H9 (cell line): ENCODE results near the gene RIMS1. TPM values are rescaled to one million over a fixed set of nuclear protein-coding genes. Genes with fewer than 3 reads are reported as not detected.

Source experiments
- DNase-seq: peaks from one replicate; pipeline ENCODE4 v3.0.0-alpha.2; 2017
- H2AFZ ChIP-seq: one replicate; pipeline ENCODE4 v1.6.1; 2013; ENCODE audit warnings: mild to moderate bottlenecking, low read length, control low read depth, moderate library complexity
- H2AK5ac ChIP-seq: 2 replicates; pipeline ENCODE4 v1.6.1; 2013; ENCODE audit warnings: low read length, control low read depth, mixed read lengths; ENCODE audit not compliant: insufficient read length
- H2BK120ac ChIP-seq: one replicate; pipeline ENCODE4 v1.6.1; 2013; ENCODE audit warnings: low read depth, mild to moderate bottlenecking, low read length, control low read depth, inconsistent platforms; ENCODE audit not compliant: poor library complexity, severe bottlenecking
- H2BK12ac ChIP-seq: 2 replicates; pipeline ENCODE4 v1.6.1; 2013; ENCODE audit warnings: low read length, control low read depth, mixed read lengths, low read depth; ENCODE audit not compliant: insufficient read length
- H2BK15ac ChIP-seq: 2 replicates; pipeline ENCODE4 v1.6.1; 2013; ENCODE audit warnings: low read depth, low read length, control low read depth
- H2BK20ac ChIP-seq: one replicate; pipeline ENCODE4 v1.6.1; 2013; ENCODE audit warnings: low read depth, mild to moderate bottlenecking, low read length, control low read depth, inconsistent platforms; ENCODE audit not compliant: poor library complexity, severe bottlenecking
- H2BK5ac ChIP-seq: 2 replicates; pipeline ENCODE4 v1.6.1; 2013; ENCODE audit warnings: low read length, control low read depth, mixed read lengths; ENCODE audit not compliant: insufficient read length
- H3K14ac ChIP-seq: 2 replicates; pipeline ENCODE4 v1.6.1; 2013; ENCODE audit warnings: low read length, control low read depth; ENCODE audit not compliant: insufficient read depth
- H3K18ac ChIP-seq: 2 replicates; pipeline ENCODE4 v1.6.1; 2013; ENCODE audit warnings: low read depth, mild to moderate bottlenecking, mixed read lengths, low read length, control low read depth; ENCODE audit not compliant: insufficient read length
- H3K23ac ChIP-seq: 2 replicates; pipeline ENCODE4 v1.6.1; 2013; ENCODE audit warnings: low read length, control low read depth, mixed read lengths, low read depth; ENCODE audit not compliant: insufficient read length
- H3K23me2 ChIP-seq: 2 replicates; pipeline ENCODE4 v1.6.1; 2013; ENCODE audit warnings: low read depth, mild to moderate bottlenecking, mixed read lengths, low read length, control low read depth; ENCODE audit not compliant: insufficient read length, poor library complexity, severe bottlenecking
- H3K27ac ChIP-seq: 2 replicates; pipeline ENCODE4 v1.5.1; 2013; ENCODE audit warnings: low read length, control low read depth, mixed read lengths, low read depth; ENCODE audit not compliant: insufficient read length
- H3K27me3 ChIP-seq: 2 replicates; pipeline ENCODE4 v1.6.1; 2013; ENCODE audit warnings: low read length, control low read depth, inconsistent platforms; ENCODE audit not compliant: insufficient read depth
- H3K4ac ChIP-seq: 2 replicates; pipeline ENCODE4 v1.6.1; 2013; ENCODE audit warnings: low read depth, mild to moderate bottlenecking, control low read depth, inconsistent platforms, low read length, moderate library complexity
- H3K4me1 ChIP-seq: 2 replicates; pipeline ENCODE4 v1.6.1; 2013; ENCODE audit warnings: low read length, control low read depth, inconsistent platforms; ENCODE audit not compliant: insufficient read depth
- H3K4me2 ChIP-seq: 2 replicates; pipeline ENCODE4 v1.6.1; 2013; ENCODE audit warnings: low read length, control low read depth, mixed read lengths; ENCODE audit not compliant: insufficient read length, insufficient read depth
- H3K56ac ChIP-seq: 2 replicates; pipeline ENCODE4 v1.6.1; 2013; ENCODE audit warnings: low read depth, mild to moderate bottlenecking, mixed read lengths, low read length, control low read depth; ENCODE audit not compliant: insufficient read length
- H3K79me1 ChIP-seq: 2 replicates; pipeline ENCODE4 v1.6.1; 2013; ENCODE audit warnings: low read depth, mild to moderate bottlenecking, moderate library complexity, low read length, control low read depth, inconsistent platforms; ENCODE audit not compliant: insufficient read depth, poor library complexity, severe bottlenecking
- H3K79me2 ChIP-seq: 2 replicates; pipeline ENCODE4 v1.6.1; 2013; ENCODE audit warnings: low read length, control low read depth, inconsistent platforms; ENCODE audit not compliant: insufficient read depth
- H3K9ac ChIP-seq: 2 replicates; pipeline ENCODE4 v1.6.1; 2013; ENCODE audit warnings: low read length, control low read depth, mixed read lengths; ENCODE audit not compliant: insufficient read length; ENCODE audit errors: extremely low read depth
- H3K9me3 ChIP-seq: one replicate; pipeline ENCODE4 v1.6.1; 2013; ENCODE audit warnings: low read depth, low read length, inconsistent platforms; ENCODE audit not compliant: control insufficient read depth
- H3T11ph ChIP-seq: one replicate; pipeline ENCODE4 v1.6.1; 2013; ENCODE audit warnings: mild to moderate bottlenecking, low read length, control low read depth, inconsistent platforms
- H4K20me1 ChIP-seq: one replicate; pipeline ENCODE4 v1.6.1; 2013; ENCODE audit not compliant: control insufficient read depth, insufficient read length, insufficient read depth
- H4K5ac ChIP-seq: 2 replicates; pipeline ENCODE4 v1.6.1; 2013; ENCODE audit warnings: low read depth, mild to moderate bottlenecking, mixed read lengths, low read length, control low read depth; ENCODE audit not compliant: insufficient read length
- H4K8ac ChIP-seq: replicated peaks from 2 replicates; pipeline ENCODE4 v1.6.1; 2013; ENCODE audit warnings: low read length, control low read depth, mixed read lengths, low read depth; ENCODE audit not compliant: insufficient read length
- H4K91ac ChIP-seq: 2 replicates; pipeline ENCODE4 v1.6.1; 2013; ENCODE audit warnings: low read depth, mild to moderate bottlenecking, moderate library complexity, mixed read lengths, low read length, control low read depth; ENCODE audit not compliant: insufficient read length
- H3K27ac Mint-ChIP-seq, 3 experiments: 2 replicates in 2 of 3; 3 replicates in 1 of 3; pipeline ENCODE4 v1.8.0; 2020 to 2021; ENCODE audit warnings: mixed read lengths in 3 of 3, mild to moderate bottlenecking in 1 of 3, moderate library complexity in 1 of 3
- H3K27me3 Mint-ChIP-seq: 2 replicates; pipeline ENCODE4 v1.8.0; 2021; ENCODE audit warnings: low read depth, mild to moderate bottlenecking, moderate library complexity, mixed read lengths
- H3K36me3 Mint-ChIP-seq, 3 experiments: 2 replicates in 2 of 3; 3 replicates in 1 of 3; pipeline ENCODE4 v1.8.0; 2020 to 2021; ENCODE audit warnings: low read depth in 3 of 3, mixed read lengths in 3 of 3; ENCODE audit not compliant: insufficient read depth in 1 of 3
- H3K4me1 Mint-ChIP-seq, 2 experiments: 2 replicates each; pipeline ENCODE4 v1.8.0; 2020; ENCODE audit warnings: mixed read lengths in 2 of 2
- H3K4me3 Mint-ChIP-seq, 2 experiments: 2 replicates in 1 of 2; 3 replicates in 1 of 2; pipeline ENCODE4 v1.8.0; 2020 to 2021; ENCODE audit warnings: mild to moderate bottlenecking in 2 of 2, mixed read lengths in 2 of 2, moderate library complexity in 1 of 2
- H3K9me3 Mint-ChIP-seq, 2 experiments: 2 replicates in 1 of 2; 3 replicates in 1 of 2; pipeline ENCODE4 v1.8.0; 2020; ENCODE audit warnings: mild to moderate bottlenecking in 2 of 2, mixed read lengths in 2 of 2, moderate library complexity in 1 of 2
- CTCF ChIP-seq: fragments of 200-600 bp; sonication (generic); conservative IDR thresholded peaks from 3 replicates; pipeline ENCODE4 v1.8.0; 2021; ENCODE audit warnings: antibody characterized with exemption, mild to moderate bottlenecking
- WGBS: extraction: QIAGEN DNeasy Blood & Tissue Kit; methylation state at CpG from one replicate; pipeline ENCODE4 v1.1.7; 2013; ENCODE audit warnings: missing lambda C conversion rate, low lambda C conversion rate, mixed read lengths; ENCODE audit not compliant: insufficient read length; ENCODE audit errors: extremely low coverage; 5-methylcytosine and 5-hydroxymethylcytosine counted together
- total RNA-seq: library from RNA; stranded (reverse); gene quantifications from 2 replicates; pipeline ENCODE4 v1.2.1, GENCODE V29; 2021

Gene RIMS1
- total RNA-seq, 1 experiment from 2014 or later = 0.83 TPM

- Histone ChIP-seq H3K4ac (no peak overlapping the region), H2AFZ (no peak overlapping the region), H2BK20ac (no peak overlapping the region), H2AK5ac (no peak overlapping the region), H3K27ac (no peak overlapping the region), H3K4me1 (no peaks in the 10 kb centered on the region), H3K9me3 (no peaks in the 10 kb centered on the region), H4K8ac (no peak overlapping the region), H3K9ac (no peak overlapping the region), H3K23ac (no peak overlapping the region), H3K4me2 (no peak overlapping the region), H2BK5ac (no peak overlapping the region), H2BK12ac (no peak overlapping the region), H3K79me2 (no peaks in the 10 kb centered on the region), H3T11ph (no peak overlapping the region), H4K5ac (no peak overlapping the region), H3K14ac (no peak overlapping the region), H3K56ac (no peak overlapping the region), H3K27me3 (no peaks in the 10 kb centered on the region), H4K20me1 (no peaks in the 10 kb centered on the region), H3K79me1 (no peaks in the 10 kb centered on the region), H3K18ac (no peak overlapping the region), H2BK120ac (no peak overlapping the region), H2BK15ac (no peak overlapping the region), H4K91ac (no peak overlapping the region), H3K23me2 (no peaks in the 10 kb centered on the region)
- WGBS = no CpG with 5 or more reads among the region's 1 CpG
- H3K27me3 Mint-ChIP-seq = no peaks in the 10 kb centered on the region
- TF ChIP-seq CTCF = no peak
- no peak overlapping the region for H3K27ac Mint-ChIP-seq
- no peak for DNase-seq
- H3K36me3 Mint-ChIP-seq = no peaks in the 10 kb centered on the region
- H3K9me3 Mint-ChIP-seq = no peaks in the 10 kb centered on the region
- no peak overlapping the region for H3K4me3 Mint-ChIP-seq
- no peaks in the 10 kb centered on the region for H3K4me1 Mint-ChIP-seq
These were observed 464.0 kb downstream of the RIMS1 start for GRCh38 chr6:72350296-72350881.
